ENCODE measurements around the gene CANT1.
A peak's percentile ranks its signal among the peaks of the same experiment; 100 is the strongest.
"Not testable (repeated sequence)": the region's sequence is repeated elsewhere in the genome, so short reads cannot be mapped to it uniquely, and the experiment has no call there.

Gene CANT1

DNA sequence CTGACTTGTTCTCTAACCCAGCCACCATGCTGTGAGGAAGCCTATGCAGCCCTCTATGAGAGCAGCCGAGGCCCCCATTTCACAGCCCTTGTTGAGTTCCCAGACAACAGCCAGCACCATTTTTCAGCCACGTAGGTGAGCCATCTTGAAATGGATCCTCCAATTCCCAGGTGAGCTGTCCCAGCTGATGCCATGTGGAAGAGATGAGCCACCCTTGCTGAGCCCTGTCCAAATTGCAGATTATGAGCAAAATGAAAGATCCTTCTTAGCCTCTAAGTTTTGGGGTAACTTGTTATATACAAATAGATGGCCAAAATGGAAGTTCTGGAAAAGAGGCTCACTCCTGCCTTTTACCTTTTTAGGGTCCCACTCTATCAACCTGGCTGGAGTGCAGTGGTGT is 58.7 kb downstream of the CANT1 start:
- peak overlapping the region; percentile 89; the same call in 1 of the 2 replicates for H3K4me2 ChIP-seq
- peaks cover 60% of the 10 kb centered on the region for H3K4me1 ChIP-seq
- no peaks in the 10 kb centered on the region for H3K27me3 ChIP-seq
- 0 out of 2 replicates have a peak, but pooled peaks cover 5% of the 10 kb centered on the region for H3K36me3 ChIP-seq
- peaks cover 17% of the 10 kb centered on the region for H3K9me3 ChIP-seq
- H3K4me3 ChIP-seq = no peak overlapping the region; the same call in 1 of the 2 replicates
- H4K20me1 ChIP-seq = no peaks in the 10 kb centered on the region
- no peak for TF ChIP-seq Cebpa-rat (IDR thresholded peaks at IDR 0.05)
- no peak overlapping the region for H3K9ac ChIP-seq
- no peak overlapping the region for H3K27ac ChIP-seq

DNA sequence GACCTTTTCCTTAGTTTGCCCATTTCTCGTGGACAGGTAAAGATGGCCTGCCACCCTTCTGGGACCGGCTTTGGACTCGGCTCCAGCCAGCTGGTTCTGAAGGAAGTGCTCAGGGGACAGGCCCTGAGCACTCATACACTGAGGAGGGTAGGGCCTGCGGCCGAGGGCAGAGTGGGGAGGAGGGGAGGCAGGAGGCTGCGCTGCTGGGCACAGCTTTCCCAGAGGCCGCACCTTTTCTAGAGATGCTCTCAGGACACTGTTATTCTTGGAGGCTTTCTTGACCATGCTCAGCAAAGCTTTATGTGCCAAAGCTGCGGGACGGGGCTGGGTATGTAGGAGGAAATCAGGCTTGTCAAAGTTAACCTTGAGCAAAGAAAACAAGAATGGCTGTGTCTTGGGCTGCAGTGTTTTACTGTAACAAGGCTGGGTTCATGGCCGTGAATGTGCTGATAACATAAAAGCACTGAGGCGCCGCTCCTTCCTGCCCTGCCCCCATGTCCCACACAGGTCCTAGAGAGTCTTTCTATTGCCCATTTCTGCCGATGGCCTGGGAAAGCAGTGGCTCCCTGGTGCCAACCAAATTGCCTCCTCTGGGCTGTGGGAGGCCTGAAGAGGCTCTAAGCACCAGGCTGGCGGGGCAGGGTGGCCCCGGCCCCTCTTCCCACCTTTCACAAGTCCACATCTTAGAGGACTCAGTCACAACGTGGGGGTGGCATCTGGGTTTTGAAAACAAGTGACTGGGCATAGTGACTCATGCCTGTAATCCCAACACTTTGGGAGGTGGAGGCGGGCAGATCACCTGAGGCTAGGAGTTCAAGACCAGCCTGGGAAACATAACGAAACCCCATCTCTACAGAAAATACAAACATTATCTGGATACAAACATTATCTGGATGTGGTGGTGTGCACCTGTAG is 62.1 kb downstream of the CANT1 start:
- H3K36me3 ChIP-seq = 0 out of 2 replicates have a peak, but pooled peaks cover 5% of the 10 kb centered on the region
- H3K4me1 ChIP-seq = peaks cover 70% of the 10 kb centered on the region
- no peak overlapping the region for H3K4me3 ChIP-seq
- TF ChIP-seq Cebpa-rat (IDR thresholded peaks at IDR 0.05) = no peak
- H3K9ac ChIP-seq = 0 out of 2 replicates have a peak overlapping the region, but pooled peaks have one; percentile 15
- no peaks in the 10 kb centered on the region for H3K27me3 ChIP-seq
- H3K27ac ChIP-seq = peak overlapping the region; percentile 60
- H4K20me1 ChIP-seq = no peaks in the 10 kb centered on the region
- peaks cover 17% of the 10 kb centered on the region for H3K9me3 ChIP-seq
- peak overlapping the region; percentile 85 for H3K4me2 ChIP-seq

DNA sequence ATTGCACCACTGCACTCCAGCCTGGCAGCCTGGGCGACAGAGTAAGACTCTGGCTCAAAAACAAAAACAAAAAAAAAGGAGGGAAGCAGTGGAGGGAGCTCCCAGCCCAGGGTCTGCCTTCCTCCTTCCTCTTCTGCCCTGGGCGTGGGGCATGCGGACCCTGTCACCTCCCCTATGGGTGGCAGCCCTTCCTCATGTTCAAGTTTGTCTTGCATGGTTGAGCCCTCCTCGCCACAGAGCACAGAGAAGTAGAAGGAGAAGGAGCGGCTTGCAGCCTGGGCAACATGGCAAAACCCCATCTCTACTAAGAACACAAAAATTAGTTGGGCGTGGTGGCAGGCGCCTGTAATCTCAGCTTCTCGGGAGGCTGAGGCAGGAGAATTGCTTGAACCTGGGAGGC is 62.9 kb downstream of the CANT1 start:
- Histone ChIP-seq H3K4me3 (no peak overlapping the region), H3K36me3 (0 out of 2 replicates have a peak, but pooled peaks cover 5% of the 10 kb centered on the region), H3K4me2 (peak overlapping the region; percentile 85), H3K9me3 (peaks cover 17% of the 10 kb centered on the region), H3K27me3 (no peaks in the 10 kb centered on the region), H3K27ac (peak overlapping the region; percentile 60), H3K9ac (peak overlapping the region; percentile 45; the same call in 1 of the 2 replicates), H3K4me1 (peaks cover 62% of the 10 kb centered on the region), H4K20me1 (no peaks in the 10 kb centered on the region)
- TF ChIP-seq Cebpa-rat (IDR thresholded peaks at IDR 0.05) = no peak

DNA sequence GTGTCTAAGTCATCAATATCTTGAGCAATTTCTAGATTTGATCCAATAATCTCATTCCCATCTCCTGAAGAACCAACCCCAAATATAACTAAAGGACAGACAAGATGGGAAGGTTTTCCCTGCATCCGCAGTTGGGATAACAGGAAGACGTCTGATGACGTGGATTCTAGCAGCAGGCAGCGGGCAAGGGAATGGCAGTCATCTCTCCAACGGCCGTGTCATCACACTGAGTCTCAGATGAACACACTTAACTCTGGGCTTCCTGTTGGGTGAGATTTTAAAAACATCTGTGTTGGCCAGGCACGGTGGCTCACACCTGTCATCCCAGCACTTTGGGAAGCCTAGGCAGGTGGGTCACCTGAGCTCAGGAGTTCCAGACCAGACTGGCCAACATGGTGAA is 63.4 kb downstream of the CANT1 start:
- Histone ChIP-seq H3K9me3 (peaks cover 15% of the 10 kb centered on the region), H3K4me2 (peak overlapping the region; percentile 85), H3K4me3 (no peak overlapping the region), H3K27ac (peak overlapping the region; percentile 60), H3K9ac (peak overlapping the region; percentile 45; the same call in 1 of the 2 replicates), H3K27me3 (no peaks in the 10 kb centered on the region), H3K36me3 (0 out of 2 replicates have a peak, but pooled peaks cover 5% of the 10 kb centered on the region), H3K4me1 (peaks cover 57% of the 10 kb centered on the region), H4K20me1 (no peaks in the 10 kb centered on the region)
- TF ChIP-seq Cebpa-rat (IDR thresholded peaks at IDR 0.05) = no peak

DNA sequence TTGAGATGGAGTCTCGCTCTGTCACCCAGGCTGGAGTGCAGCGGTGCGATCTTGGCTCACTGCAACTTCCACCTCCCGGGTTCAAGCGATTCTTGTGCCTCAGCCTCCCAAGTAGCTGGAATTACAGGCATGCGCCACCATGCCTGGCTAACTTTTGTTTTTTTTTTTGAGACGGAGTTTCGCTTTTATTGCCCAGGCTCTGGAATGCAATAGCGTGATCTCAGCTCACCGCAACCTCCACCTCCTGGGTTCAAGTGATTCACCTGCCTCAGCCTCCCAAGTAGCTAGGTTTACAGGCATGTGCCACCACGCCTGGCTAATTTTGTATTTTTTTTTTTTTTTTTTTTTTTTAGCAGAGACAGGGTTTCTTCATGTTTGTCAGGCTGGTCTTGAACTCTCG is 64.1 kb downstream of the CANT1 start:
- H3K4me1 ChIP-seq = peaks cover 61% of the 10 kb centered on the region
- peak overlapping the region; percentile 85 for H3K4me2 ChIP-seq
- H3K9ac ChIP-seq, H3K4me3 ChIP-seq, H3K9me3 ChIP-seq, H3K27me3 ChIP-seq, H3K36me3 ChIP-seq, H4K20me1 ChIP-seq: not testable (repeated sequence)
- peak overlapping the region; percentile 60 for H3K27ac ChIP-seq

DNA sequence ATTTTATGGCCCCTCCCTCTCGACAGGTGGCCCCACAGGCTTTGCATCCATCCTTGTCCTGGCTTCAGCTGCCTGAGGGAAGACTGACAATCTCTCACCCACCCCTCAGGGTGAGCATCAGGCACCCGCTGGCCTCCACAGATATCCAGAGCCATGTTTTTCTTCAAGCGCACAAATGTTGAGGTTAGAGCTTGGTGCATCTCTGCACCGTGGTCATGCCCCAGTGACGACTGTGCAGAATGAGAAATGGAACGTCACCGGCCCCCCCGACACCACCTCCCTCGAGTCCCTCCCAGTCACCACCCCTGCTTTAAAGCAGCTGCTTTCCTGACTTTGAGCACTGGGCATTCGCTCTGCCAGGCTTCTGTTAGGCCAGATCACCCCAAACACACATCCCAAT is 64.6 kb downstream of the CANT1 start:
- peak overlapping the region; percentile 60; the same call in 1 of the 2 replicates for H3K27ac ChIP-seq
- peak overlapping the region; percentile 85 for H3K4me2 ChIP-seq
- TF ChIP-seq Cebpa-rat (IDR thresholded peaks at IDR 0.05) = no peak
- no peak overlapping the region for H3K9ac ChIP-seq
- peaks cover 3% of the 10 kb centered on the region for H3K9me3 ChIP-seq
- H4K20me1 ChIP-seq = no peaks in the 10 kb centered on the region
- no peaks in the 10 kb centered on the region for H3K27me3 ChIP-seq
- no peaks in the 10 kb centered on the region for H3K36me3 ChIP-seq
- peaks cover 66% of the 10 kb centered on the region for H3K4me1 ChIP-seq
- H3K4me3 ChIP-seq = no peak overlapping the region

DNA sequence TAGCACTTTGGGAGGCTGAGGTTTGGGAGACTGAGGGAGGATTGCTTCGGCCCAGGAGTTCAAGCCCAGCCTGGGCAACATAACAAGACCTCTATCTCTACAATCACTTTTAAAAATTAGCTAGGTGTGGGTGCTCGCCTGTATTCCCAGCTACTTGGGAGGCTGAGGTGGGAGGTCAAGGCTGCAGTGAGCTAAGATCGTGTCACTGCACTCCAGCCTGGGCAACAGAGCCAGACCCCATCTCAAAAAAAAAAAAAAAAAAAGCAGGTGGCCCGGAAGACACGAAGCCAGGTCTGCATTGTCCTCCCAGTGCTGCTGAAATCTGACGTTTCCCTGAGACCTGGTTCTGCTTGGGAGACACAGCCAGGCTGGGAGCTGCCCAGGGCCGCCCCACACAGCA is 65.5 kb downstream of the CANT1 start:
- peaks cover 75% of the 10 kb centered on the region for H3K4me1 ChIP-seq
- 0 out of 2 replicates have a peak overlapping the region, but pooled peaks have one; percentile 18 for H3K27ac ChIP-seq
- no peak overlapping the region for H3K4me3 ChIP-seq
- no peaks in the 10 kb centered on the region for H3K36me3 ChIP-seq
- TF ChIP-seq Cebpa-rat (IDR thresholded peaks at IDR 0.05) = no peak
- no peaks in the 10 kb centered on the region for H3K9me3 ChIP-seq
- peak overlapping the region; percentile 85 for H3K4me2 ChIP-seq
- no peaks in the 10 kb centered on the region for H4K20me1 ChIP-seq
- H3K27me3 ChIP-seq = no peaks in the 10 kb centered on the region
- H3K9ac ChIP-seq = no peak overlapping the region

All from BLaER1 (cell line).